HG02610 (cell line): ENCODE data around the gene CMBL.
"Not testable (repeated sequence)": the region's sequence is repeated elsewhere in the genome, so short reads cannot be mapped to it uniquely, and the experiment has no call there.

Experiments
- ATAC-seq: cut with Tn5 transposase; IDR thresholded peaks from one replicate; pipeline ENCODE4 v1.9.1; 2021; ENCODE audit warnings: mild to moderate bottlenecking, moderate library complexity; ENCODE audit not compliant: unreplicated experiment

CMBL gene

GRCh38 chr5:10262121-10262774, 45.5 kb downstream of the CMBL start:
- ATAC-seq: no peak

DNA sequence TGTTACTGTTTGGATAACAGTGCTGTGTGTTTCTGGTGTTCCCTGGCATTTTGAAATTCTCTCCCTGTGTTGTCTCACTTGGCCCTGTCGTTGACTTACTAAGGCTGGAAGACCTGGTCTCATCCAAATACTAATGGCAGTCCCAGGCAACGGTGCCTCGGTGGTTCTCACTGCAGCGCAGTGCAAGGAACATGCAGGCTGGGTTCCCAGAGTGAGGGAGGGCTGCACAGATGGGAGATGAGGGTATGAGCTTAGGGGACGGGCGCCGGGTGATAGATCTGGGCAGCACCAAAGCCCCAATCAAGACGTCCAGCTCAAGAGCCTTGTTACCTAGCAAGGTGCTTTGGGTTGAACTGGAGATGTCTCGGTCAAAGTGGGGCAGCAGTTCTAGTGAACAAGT, 46.6 kb downstream of the CMBL start:
- no peak for ATAC-seq

DNA sequence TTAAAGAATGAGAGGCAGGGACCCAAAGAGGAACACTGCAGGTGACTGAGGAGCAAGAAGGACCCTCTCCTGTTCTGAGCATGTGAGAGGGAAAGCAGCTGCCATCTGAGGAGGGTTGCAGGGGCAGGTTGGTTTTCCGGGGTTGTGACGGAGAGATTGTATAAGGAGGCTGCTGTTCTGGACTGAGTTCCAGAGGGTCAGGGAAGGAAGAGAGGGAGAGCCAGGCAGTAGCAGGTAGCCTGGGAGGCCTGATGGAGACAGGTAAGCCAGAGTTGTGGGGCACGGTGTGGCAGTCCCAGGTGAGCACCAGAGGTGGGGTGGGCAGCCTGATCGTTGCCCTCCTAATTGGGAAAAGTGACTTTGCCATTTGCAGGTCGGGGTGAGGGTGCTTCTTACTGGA, 47.8 kb downstream of the CMBL start:
- ATAC-seq: no peak

- no peak for ATAC-seq
Measured at GRCh38 chr5:10257870-10258269, 49.8 kb downstream of the CMBL start.

DNA sequence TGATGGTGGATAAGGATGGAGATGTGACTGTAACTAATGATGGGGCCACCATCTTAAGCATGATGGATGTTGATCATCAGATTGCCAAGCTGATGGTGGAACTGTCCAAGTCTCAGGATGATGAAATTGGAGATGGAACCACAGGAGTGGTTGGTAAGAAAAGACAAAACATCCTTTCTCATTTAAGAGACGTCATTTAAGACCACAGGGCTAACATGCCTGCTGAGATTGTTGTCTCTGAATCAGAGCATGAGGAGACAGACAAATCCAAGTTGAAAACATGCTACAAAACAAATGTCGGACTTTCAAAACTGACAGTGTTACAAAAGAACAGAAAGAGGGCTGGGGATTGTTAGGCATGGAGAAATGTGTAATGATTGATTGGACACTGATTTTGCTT, 53.0 kb downstream of the CMBL start:
- no peak for ATAC-seq

DNA sequence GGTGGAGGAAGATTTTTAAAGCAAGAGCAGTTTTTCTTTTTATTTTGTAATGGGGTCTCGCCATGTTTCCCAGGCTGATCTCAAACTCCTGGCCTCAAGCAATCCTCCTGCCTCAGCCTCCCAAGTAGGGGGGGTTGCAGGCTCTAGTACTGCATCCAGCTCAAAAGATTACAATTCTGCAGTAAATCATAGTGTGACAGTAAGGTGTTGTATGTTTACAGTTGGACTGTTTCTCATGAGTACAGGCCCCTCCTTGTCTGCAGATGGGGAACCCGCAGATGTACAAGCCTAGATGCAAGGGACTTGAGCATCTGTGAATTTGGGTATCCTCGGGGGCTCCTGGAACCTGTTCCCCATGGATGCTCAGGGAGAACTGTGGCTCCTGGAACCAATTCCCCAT, 54.3 kb downstream of the CMBL start:
- ATAC-seq: no peak

- ATAC-seq: no peak
Measured at GRCh38 chr5:10251405-10251804, 56.3 kb downstream of the CMBL start.

DNA sequence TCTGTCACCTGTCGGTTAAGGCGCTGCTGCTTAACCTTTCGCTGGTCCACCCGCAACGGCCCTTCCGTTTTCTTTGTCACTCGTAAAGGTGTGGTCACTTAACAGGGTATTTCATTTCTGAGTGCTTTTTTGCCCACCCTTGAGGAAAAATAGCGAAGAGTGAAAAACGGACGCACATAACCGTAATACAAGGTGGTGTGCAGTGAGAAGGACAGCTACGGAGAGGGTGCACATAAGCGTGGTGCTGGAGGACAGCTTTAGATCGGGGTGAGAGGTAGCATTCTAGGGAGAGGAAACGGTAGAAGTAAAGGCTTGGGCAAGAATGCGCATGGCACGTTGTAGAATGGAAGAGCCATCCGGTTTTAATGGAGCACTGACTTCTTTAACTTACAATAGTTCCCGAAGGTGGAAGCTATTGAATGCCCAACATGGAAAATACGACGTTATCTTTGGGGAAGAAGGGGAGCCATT, 56.9 kb downstream of the CMBL start:
- no peak for ATAC-seq

DNA sequence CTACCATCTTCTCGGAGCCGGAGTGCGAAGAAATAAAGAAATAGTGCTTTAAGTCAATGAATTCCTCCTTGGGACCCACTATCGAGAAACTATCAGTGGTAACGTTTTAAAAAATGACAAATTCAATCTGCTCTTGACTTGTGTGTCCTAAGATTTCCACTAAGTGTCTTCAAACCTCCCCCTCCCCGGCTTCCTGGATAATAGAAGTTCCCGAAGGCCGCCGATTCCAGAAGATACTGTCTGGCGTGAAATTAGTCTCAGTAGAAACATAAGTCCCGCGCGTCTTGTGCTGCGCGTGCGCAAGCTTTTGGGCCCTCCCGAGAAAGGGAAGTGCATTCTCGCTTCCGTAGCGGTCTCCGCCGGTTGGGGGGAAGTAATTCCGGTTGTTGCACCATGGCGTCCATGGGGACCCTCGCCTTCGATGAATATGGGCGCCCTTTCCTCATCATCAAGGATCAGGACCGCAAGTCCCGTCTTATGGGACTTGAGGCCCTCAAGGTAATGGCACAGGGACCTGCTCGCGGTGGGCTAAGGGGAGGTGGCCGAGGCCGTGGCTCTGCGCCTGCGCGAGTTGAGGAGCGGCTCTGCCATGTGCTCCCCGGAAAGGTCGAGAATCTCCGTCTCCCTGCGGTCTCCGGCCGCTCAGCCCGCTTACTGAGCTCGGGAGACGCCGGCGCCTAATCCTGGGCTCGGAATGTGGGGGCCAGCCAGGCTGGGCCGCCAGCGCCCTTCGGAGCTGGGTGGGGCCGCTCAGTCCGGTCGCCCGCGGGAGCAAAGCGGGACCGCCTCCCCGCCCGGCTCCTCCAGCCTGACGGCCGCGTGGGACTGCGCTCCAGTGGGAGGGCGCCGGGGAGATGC, 57.5 kb downstream of the CMBL start, which contains the start of gene CCT5:
Gene CCT5, plus strand, starts transcription at position 333 of the 858 bp plus-strand sequence. Its CDS starts 61 bp downstream, at position 394.
- peak; percentile 79 for ATAC-seq

DNA sequence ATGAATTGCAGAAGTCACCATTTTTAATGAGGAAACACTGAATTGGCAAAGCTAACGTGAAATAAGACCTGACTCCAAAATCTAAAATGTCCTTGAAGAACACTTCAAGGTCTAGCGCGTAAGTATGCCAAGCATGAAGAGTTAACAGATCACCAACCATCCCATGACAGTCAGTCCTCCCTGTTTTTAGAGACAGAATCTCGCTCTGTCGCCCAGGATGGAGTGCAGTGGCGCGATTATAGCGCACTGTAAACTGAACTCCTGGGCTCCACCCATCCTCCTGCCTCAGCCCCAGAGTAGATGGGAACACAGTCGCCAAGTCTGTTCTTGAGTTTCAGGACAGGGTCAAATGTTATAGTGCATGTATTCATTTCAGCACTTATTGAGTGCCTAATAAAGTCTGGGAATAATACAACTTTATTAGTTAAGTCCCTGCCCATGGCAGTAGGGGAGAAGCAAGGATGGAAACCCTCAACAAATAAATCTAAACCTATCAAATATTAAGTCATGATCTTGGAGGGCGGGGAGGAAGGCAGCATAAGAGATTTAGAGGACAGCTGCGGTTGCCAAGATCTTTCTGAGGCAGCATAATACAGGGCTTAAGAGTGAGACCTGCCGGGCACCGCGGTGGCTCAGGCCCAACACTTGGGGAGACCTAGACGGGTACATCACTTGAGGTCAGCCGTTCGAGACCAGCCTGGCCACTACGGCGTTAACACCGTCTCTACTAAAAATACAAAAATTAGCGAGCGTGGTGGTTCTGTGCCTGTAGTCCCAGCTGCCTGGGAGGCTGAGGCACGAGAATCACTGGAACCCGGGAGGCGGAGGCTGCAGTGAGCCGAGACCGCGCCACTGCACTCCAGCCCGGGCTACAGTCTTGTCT, 59.1 kb downstream of the CMBL start:
- peak; percentile 1 for ATAC-seq

DNA sequence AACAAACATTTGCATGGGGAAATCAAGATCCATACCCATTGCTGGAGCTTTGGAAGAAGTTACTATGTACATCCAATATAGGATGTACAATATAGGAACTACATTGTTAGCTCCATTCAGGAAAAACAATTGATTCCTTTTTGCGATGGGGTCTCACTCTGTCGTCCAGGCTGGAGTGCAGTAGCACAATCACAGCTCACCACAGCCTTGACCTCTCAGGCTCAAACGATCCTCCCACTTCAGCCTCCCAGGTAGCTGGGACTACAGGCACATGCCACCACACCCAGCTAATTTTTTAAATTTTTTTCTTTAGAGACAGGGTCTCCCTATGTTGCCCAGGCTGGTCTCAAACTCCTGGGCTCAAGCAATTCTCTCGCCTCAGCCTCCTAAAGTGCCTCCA, 60.5 kb downstream of the CMBL start:
- ATAC-seq: not testable (repeated sequence)

GRCh38 chr5:10246761-10247160, 60.9 kb downstream of the CMBL start:
- no peak for ATAC-seq

DNA sequence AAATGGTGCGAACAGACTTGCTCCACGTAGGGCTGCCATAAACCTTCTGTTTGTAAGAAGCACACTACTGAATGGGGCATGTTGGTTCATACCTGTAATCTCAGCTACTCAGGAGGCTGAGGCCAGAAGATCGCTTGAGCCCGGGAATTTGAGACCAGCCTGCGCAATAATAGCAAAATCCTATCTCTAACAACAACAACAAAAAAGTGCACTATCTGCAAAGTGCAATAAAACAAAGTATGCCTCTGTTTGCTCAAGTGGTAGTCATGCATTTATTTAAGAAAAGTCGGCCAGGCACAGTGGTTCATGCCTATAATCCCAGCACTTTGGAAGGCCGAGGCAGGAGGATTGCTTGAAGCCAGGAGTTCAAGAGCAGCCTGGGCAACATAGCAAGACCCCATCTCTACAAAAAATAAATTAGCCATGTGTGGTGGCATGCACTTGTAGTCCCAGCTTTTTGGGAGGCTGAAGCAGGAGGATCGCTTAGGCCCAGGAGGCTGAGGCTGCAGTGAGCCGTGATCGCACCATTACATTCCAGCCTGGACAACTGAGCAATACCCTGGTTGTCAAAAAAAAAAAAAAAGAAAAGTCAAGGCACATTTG, 63.3 kb downstream of the CMBL start:
- no peak for ATAC-seq

- peak; percentile 36 for ATAC-seq
Measured at GRCh38 chr5:10243660-10244240, 64.0 kb downstream of the CMBL start.

GRCh38 chr5:10235350-10235749, 72.4 kb downstream of the CMBL start:
- ATAC-seq: no peak

GRCh38 chr5:10233505-10233904, 74.2 kb downstream of the CMBL start:
- ATAC-seq: no peak

DNA sequence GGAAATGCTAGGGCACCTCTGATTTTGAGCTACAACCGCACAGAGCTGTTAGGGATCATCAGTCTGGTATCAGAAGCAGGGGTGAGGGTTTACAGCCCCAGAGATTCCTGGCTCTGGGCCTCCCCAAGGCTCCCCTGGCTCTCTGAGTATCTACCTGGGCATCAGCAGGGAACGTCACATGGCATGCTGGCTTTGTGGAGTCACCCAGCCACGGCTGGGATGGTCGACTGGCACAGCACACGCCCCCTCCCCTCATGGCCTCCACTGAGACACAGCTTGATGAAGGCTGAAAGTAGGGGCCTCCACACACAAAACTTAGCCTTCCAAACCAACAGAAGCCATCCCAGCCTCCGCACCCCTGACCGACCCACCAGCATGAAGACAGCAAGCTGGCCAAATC, 74.7 kb downstream of the CMBL start:
- no peak for ATAC-seq

- ATAC-seq: no peak
Measured at GRCh38 chr5:10232386-10232785, 75.3 kb downstream of the CMBL start.

- no peak for ATAC-seq
Measured at GRCh38 chr5:10229306-10230048, 78.2 kb downstream of the CMBL start.

DNA sequence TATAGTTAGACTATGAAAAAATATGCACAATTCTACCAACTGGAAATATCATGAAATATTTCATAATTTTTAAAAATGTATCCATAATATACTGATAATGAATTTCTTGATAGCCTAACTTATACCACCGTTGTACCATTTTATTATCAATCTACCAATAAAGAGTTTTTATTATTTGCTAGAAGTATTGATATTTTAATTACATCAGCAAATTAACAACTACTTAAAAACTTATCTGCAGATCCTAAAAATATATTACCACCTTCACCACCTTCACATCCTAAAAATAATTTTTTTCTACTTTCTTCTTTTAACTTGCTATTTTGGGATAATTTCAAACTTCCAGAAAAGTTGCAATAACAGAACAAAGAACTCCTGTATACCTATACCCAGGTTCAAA, 79.4 kb downstream of the CMBL start:
- no peak for ATAC-seq
